ENCODE data around the gene C2orf92. TPM values are rescaled to one million over a fixed set of nuclear protein-coding genes. Genes with fewer than 3 reads are reported as not detected.

Gene C2orf92
- total and polyA plus RNA-seq, 7 donors, result 2.9 to 22.7 (median 6.0) TPM; not detected in 2

DNA sequence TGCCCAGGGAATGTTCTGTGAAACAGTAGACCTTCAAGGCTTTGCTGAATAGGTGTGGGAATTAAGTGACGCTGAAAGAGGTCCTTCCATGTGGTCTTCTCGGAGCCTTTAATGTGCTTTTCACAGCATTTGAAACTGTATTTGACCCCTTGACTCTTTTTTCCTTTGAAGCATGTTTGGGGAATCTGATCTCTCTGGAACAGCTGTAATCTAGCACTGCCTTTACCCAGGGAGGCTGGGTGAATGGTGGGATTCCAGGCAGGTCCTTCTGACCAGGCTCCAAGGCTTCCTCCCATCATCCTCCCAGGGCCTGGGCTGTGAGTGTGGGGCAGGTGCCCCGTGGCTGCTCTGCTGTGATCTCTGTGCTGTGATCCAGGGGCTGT is 48.1 kb downstream of the C2orf92 start:
- no peaks in the 10 kb centered on the region for H3K9me3 ChIP-seq
- intact Hi-C loops (cut with DNase I), result no loop called here
- H3K4me3 ChIP-seq, result no peak overlapping the region
- H3K27ac ChIP-seq, result no peak overlapping the region
- no peaks in the 10 kb centered on the region for H3K27me3 ChIP-seq
- TF ChIP-seq EP300 (IDR thresholded peaks at IDR 0.05), result no peak
- 64 to 74% methylated on average over 3 of the region's 3 CpGs for WGBS, 2 donors
- DNase-seq, result no peak
- H3K36me3 ChIP-seq, result no peaks in the 10 kb centered on the region
- H3K4me1 ChIP-seq, result no peaks in the 10 kb centered on the region

DNA sequence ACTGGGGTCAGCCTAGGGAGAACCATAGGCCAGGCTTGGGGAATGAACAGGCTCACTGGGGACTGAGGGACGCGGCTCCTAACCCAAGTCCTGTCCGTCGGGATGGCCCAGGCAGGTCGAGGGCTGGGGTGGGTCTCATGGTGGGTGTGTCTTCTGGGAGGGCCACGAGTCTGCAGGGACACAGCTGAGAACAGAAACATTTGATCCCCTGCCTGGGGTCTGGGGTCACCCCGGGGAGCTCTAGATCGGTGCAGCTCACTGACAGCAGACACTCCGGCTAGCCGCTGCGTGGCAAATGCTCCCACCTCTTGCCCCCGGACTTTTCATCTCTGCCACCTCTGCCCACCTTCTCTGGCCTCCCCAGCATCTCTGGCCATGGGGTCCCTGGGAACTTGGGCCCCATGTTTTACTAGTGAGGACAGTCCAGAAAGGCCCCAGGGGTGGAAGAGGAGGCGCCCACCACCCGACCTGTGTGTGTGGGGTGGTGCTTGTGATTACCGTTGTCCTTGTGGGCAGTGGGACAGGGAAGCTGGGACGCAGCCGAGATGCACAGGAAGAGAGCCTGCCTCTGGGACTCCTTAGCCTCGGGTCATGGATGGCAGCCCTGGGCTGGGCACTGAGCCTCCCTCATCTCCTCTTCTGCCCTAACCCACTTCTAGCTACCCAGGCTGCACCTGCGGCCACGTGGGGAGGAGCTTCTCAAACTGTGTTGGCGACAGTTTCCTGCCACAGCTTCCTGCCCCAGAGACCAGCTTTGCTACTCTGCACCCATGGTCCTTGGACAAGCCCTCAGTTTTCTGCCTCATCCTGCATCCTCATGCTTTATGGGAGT is 48.8 kb downstream of the C2orf92 start:
- H3K4me1 ChIP-seq, result no peaks in the 10 kb centered on the region
- peaks cover 0 to 2% (median 0%) of the 10 kb centered on the region in 3 donors for H3K27me3 ChIP-seq
- no peaks in the 10 kb centered on the region for H3K9me3 ChIP-seq
- TF ChIP-seq POLR2A (IDR thresholded peaks at IDR 0.05) (no peak), POLR2AphosphoS5 (IDR thresholded peaks at IDR 0.05) (no peak), EP300 (IDR thresholded peaks at IDR 0.05) (no peak), CTCF (IDR thresholded peaks at IDR 0.05) (no peak)
- no peak overlapping the region for H3K27ac ChIP-seq
- no peaks in the 10 kb centered on the region for H3K36me3 ChIP-seq
- intact Hi-C loops (cut with DNase I), result no loop called here
- DNase-seq, result peak; percentile 55
- 63 to 72% methylated on average over 21 of the region's 21 CpGs for WGBS, 2 donors
- H3K4me3 ChIP-seq, result no peak overlapping the region

DNA sequence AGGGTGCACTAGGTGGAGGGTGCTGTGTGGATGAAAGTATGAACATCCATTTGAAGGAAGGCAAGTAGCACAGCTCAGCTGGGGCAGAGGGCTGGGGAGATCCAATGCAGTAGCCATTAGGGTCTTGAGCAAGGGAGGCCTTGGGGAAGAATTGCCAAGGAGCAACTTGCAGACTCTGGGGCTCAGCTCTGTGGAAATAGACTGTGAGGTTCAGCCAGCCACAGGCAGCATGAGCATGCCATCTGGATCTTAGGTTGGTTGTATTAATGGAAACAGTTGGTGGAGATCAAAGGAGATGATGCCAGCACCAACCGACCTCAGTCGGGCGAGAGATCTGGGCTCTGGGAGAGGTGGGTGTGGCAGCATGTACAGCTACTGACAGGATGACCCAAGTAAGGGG is 49.4 kb downstream of the C2orf92 start:
- 49 to 67% methylated on average over 3 of the region's 3 CpGs for WGBS, 2 donors
- DNase-seq, result no peak

DNA sequence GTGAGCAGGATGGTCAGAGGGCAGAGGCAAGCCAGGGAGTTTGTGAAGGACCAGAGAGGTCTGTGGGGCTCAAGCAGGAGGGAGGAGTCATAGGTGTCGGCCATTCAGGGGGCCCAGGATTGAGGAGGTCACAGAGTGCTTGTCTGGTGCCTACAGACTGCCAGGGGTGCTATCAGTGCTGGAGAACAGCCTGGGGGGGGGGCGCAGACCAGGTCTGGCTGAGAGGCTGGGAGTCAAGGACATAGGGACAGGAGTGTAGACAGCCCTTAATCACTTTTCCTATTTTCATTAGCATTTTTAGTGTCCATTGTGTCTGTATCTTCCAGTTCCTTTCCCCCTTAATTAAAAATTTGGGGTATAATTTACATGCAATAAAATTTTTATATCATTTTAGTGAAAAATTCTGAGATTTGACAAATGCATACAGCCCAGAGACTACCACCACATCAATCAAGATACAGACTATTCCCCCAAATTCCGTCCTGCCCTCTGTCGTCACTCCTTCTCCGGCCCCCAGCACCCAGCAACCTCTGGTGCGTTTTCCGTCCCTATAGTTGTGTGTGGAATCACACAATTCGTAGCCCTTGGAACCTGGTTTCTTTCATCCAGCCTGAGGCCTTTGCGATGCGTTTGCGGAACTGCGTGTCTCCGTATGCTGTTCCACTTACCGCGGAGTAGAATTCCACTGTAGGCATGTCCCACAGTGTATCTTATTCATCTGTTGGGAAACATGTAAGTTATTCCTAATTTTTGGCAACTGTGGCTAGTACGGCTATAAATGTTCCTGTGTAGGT is 50.0 kb downstream of the C2orf92 start:
- intact Hi-C loops (cut with DNase I), result no loop called here
- H3K27me3 ChIP-seq, result peaks cover 0 to 15% (median 9%) of the 10 kb centered on the region in 3 donors
- WGBS, 2 donors, result 91 to 94% methylated on average over 16 of the region's 16 CpGs
- H3K9me3 ChIP-seq, result no peaks in the 10 kb centered on the region
- H3K36me3 ChIP-seq, result no peaks in the 10 kb centered on the region
- no peak overlapping the region for H3K27ac ChIP-seq
- TF ChIP-seq CTCF (IDR thresholded peaks at IDR 0.05) (no peak), EP300 (IDR thresholded peaks at IDR 0.05) (no peak), POLR2A (IDR thresholded peaks at IDR 0.05) (no peak), POLR2AphosphoS5 (IDR thresholded peaks at IDR 0.05) (no peak)
- no peak overlapping the region for H3K4me3 ChIP-seq
- no peaks in the 10 kb centered on the region for H3K4me1 ChIP-seq
- DNase-seq, result no peak

More for the DNA sequence above, 49.4 kb downstream of the C2orf92 start:
- Histone ChIP-seq H3K4me3 (no peak overlapping the region), H3K4me1 (no peaks in the 10 kb centered on the region), H3K27me3 (peaks cover 0 to 9% (median 3%) of the 10 kb centered on the region in 3 donors), H3K9me3 (no peaks in the 10 kb centered on the region), H3K27ac (no peak overlapping the region), H3K36me3 (no peaks in the 10 kb centered on the region)
- no peak for TF ChIP-seq POLR2A (IDR thresholded peaks at IDR 0.05)
- TF ChIP-seq EP300 (IDR thresholded peaks at IDR 0.05), result no peak
- no peak for TF ChIP-seq CTCF (IDR thresholded peaks at IDR 0.05)
- no peak for TF ChIP-seq POLR2AphosphoS5 (IDR thresholded peaks at IDR 0.05)
- intact Hi-C loops (cut with DNase I), result no loop called here

DNA sequence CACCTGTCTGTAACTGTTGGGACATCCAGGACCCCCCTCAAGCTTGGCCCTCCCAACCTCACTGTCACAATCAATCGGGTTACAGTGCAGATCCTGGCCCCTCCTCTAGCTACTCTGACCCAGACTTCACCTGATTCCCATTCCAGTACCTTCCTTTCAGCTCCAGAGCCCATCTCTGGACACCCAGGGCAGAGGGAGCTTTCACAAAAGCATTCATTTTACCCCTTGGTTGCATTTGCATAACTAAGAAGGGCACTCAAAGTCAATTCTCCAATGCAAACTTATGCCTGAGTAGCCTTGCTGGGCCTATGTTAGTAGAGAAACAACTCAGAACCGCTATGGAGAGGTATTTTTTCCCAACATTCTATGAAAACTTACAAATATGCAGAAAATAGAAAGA is 51.2 kb downstream of the C2orf92 start:
- Histone ChIP-seq H3K27ac (no peak overlapping the region), H3K4me3 (no peak overlapping the region), H3K36me3 (no peaks in the 10 kb centered on the region), H3K27me3 (peaks cover 0 to 18% (median 10%) of the 10 kb centered on the region in 3 donors), H3K9me3 (no peaks in the 10 kb centered on the region), H3K4me1 (no peaks in the 10 kb centered on the region)
- WGBS, 2 donors, result 83 to 86% methylated on average over 2 of the region's 2 CpGs
- intact Hi-C loops (cut with DNase I), result no loop called here
- DNase-seq, result no peak
- no peak for TF ChIP-seq CTCF (IDR thresholded peaks at IDR 0.05)
- TF ChIP-seq EP300 (IDR thresholded peaks at IDR 0.05), result no peak
- no peak for TF ChIP-seq POLR2A (IDR thresholded peaks at IDR 0.05)
- no peak for TF ChIP-seq POLR2AphosphoS5 (IDR thresholded peaks at IDR 0.05)

All from sigmoid colon (tissue), 7 donors.